Right lobe of liver (tissue), 6 donors: Measurements from ENCODE around the gene POLR3E. TPM values are rescaled to one million over a fixed set of nuclear protein-coding genes. Genes with fewer than 3 reads are reported as not detected.

Experiments
- ATAC-seq, 4 donors: fragments of 200-7000 bp; cut with Tn5 transposase; one replicate each; pipeline ENCODE4 v1.9.1; 2020; ENCODE audit warnings: mild to moderate bottlenecking in 4 of 4, moderate library complexity in 4 of 4
- DNase-seq, 3 donors: peaks; one replicate each; pipeline ENCODE4 v3.0.0-alpha.2; 2020
- H3K27ac ChIP-seq, 3 donors: fragments of 200-600 bp; one replicate each; pipeline ENCODE4 v1.8.0; 2022
- H3K27me3 ChIP-seq, 2 donors: fragments of 200-600 bp; one replicate each; pipeline ENCODE4 v1.8.0; 2022
- H3K36me3 ChIP-seq, 4 donors: fragments of 200-600 bp; sonication (generic) in 1 of 4; one replicate each; pipeline versions ENCODE4 v1.5.1 to v1.8.0; 2017 to 2022; ENCODE audit warnings: control low read depth in 1 of 4
- H3K4me1 ChIP-seq, 4 donors: fragments of 200-600 bp; sonication (generic) in 1 of 4; one replicate each; pipeline versions ENCODE4 v1.5.1 to v1.8.0; 2017 to 2022; ENCODE audit warnings: control low read depth in 1 of 4
- H3K4me3 ChIP-seq, 3 donors: fragments of 200-600 bp; one replicate each; pipeline ENCODE4 v1.8.0; 2022
- H3K9me3 ChIP-seq, 4 donors: fragments of 200-600 bp; sonication (generic) in 1 of 4; one replicate each; pipeline versions ENCODE4 v1.5.1 to v1.8.0; 2017 to 2022; ENCODE audit warnings: control low read depth in 1 of 4
- POLR2A ChIP-seq: fragments of 450-650 bp; IDR thresholded peaks from one replicate; pipeline ENCODE4 v1.6.1; 2017; ENCODE audit warnings: antibody characterized with exemption, mild to moderate bottlenecking
- WGBS: methylation state at CpG from one replicate; pipeline ENCODE4 v1.1.6; 2018; ENCODE audit warnings: low coverage, low lambda C conversion rate; ENCODE audit not compliant: insufficient coverage; ENCODE audit errors: missing lambda C conversion rate; 5-methylcytosine and 5-hydroxymethylcytosine counted together
- intact Hi-C, 2 donors: fragments of 100-400 bp; cut with DNase I; formaldehyde crosslinking; loops; one replicate each; pipeline versions ENCODE4 v1.11.2 to v1.14.1; 2022
- total RNA-seq, 6 experiments: library from RNA; depleted of rRNA in 2 of 6; stranded (reverse); fragments of >200 nt in 2 of 6; fragmentation: NEBNext Ultra II Directional in 3 of 6; extraction: Animal tissue kit (Norgen Biotek cat#: 25700) in 3 of 6; gene quantifications; one replicate each; pipeline versions ENCODE4 v1.1.0 to v1.2.4, GENCODE V29; 2016 to 2023
- TF ChIP-seq, protein P1 (sequence below), 4 donors: fragments of 200-600 bp in 3 of 4; fragments of 450-650 bp in 1 of 4; IDR thresholded peaks; one replicate each; pipeline versions ENCODE4 v1.5.1 to v1.8.0; 2016 to 2022; ENCODE audit warnings: antibody characterized with exemption in 4 of 4, mild to moderate bottlenecking in 2 of 4
- donor health status: DM: no; HTN: yes; CAD: no.
- donor health status: DM: no; HTN: no; CAD: no.
- donor health status: DM: no; HTN: no; CAD: no.
- donor health status: DM: no; HTN: yes; CAD: no.
- donor health status: DM: no; HTN: yes; CAD: no.

Gene POLR3E
- total RNA-seq, 6 experiments from 2014 or later: 15.8 to 35.7 (median 26.9) TPM

DNA sequence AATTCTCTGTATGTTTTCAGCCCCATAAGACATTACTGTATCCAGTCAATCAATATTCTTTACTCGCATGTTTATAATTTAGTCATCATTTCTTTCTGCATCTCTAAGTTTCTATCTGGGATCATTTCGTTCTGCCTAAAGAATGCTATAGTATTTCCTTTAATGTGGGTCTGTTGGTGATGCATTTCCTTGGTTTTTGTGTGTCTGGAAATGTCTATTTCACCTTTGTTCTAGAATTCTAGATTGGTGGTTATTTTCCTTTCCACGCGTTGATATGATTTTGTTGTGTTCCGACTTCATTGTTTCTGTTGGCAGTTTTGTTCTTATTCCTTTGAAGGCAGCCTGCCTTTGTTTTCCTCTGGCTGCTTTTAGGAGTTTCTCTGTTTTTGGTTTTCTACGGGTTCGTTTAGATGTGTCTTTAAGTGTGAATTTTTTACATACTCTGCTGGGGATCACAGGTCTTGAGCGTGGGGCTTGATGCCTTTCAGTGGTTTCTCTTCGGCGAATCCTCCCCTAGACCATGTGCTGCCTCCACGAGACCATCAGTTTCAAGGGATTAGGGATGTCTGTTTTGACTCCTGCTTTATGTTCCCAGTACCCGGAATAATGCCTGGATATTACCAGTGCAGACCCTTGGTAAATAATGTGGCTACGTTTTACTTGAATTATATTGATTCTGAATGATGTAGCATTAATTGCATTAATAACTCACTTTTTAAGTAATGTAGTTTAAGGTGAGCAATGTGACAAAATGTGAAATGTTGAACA lies 23.5 kb downstream of the POLR3E start:
- Histone ChIP-seq H3K4me1 (no peaks in the 10 kb centered on the region), H3K4me3 (no peak overlapping the region), H3K9me3 (no peaks in the 10 kb centered on the region), H3K36me3 (peaks cover 0 to 60% (median 12%) of the 10 kb centered on the region in 4 donors), H3K27ac (no peak overlapping the region), H3K27me3 (no peaks in the 10 kb centered on the region)
- intact Hi-C loops: no loop called here
- no peak for TF ChIP-seq POLR2A
- TF ChIP-seq, protein P1, sequence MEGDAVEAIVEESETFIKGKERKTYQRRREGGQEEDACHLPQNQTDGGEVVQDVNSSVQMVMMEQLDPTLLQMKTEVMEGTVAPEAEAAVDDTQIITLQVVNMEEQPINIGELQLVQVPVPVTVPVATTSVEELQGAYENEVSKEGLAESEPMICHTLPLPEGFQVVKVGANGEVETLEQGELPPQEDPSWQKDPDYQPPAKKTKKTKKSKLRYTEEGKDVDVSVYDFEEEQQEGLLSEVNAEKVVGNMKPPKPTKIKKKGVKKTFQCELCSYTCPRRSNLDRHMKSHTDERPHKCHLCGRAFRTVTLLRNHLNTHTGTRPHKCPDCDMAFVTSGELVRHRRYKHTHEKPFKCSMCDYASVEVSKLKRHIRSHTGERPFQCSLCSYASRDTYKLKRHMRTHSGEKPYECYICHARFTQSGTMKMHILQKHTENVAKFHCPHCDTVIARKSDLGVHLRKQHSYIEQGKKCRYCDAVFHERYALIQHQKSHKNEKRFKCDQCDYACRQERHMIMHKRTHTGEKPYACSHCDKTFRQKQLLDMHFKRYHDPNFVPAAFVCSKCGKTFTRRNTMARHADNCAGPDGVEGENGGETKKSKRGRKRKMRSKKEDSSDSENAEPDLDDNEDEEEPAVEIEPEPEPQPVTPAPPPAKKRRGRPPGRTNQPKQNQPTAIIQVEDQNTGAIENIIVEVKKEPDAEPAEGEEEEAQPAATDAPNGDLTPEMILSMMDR (IDR thresholded peaks at IDR 0.05): no peak
- ATAC-seq: no peak
- 68% methylated on average over 12 of the region's 13 CpGs for WGBS
- peak in 1 of 3 donors; percentile 2 for DNase-seq

DNA sequence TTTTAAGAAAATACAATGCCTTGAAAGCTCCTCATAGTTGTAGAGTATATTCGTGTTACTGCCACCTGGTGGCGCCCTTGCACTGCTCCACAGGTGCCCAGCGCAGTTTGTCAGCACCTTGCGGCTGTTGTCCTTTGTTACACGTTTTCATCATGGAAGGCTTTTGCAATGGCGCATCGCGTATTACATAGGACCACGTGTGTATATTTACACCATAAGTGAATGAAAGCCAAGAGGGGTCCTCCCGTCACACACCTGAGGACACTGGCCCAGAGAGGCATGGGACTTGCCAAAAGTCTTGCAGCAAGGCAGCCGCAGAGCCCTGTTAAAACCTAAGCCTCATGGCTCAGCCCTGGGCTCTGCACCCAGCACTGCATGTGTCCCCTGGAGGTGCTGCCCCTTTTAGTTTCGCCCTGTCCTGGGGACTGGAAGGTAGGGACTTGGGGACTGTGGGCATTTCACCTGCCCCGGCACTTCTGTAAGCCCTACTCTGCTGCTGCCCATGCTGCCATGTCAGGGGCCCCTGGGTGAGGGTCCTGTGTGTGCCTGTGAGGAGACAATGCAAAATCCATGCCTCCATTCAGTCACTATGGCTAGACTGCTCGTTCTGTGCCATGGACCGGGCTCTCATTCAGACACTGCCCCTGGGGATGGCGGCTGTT lies 24.3 kb downstream of the POLR3E start:
- intact Hi-C loops: no loop called here
- 19% methylated on average over 11 of the region's 16 CpGs for WGBS
- H3K27ac ChIP-seq: no peak overlapping the region
- H3K27me3 ChIP-seq: no peaks in the 10 kb centered on the region
- H3K4me1 ChIP-seq: no peaks in the 10 kb centered on the region
- H3K9me3 ChIP-seq: no peaks in the 10 kb centered on the region
- H3K36me3 ChIP-seq: peaks cover 0 to 57% (median 17%) of the 10 kb centered on the region in 4 donors
- no peak overlapping the region for H3K4me3 ChIP-seq
- ATAC-seq (peak; percentile 67 to 86 (median 78)), DNase-seq (peak in 2 of 3 donors; percentile 61 to 72)
- TF ChIP-seq POLR2A: no peak
- TF ChIP-seq, protein P1 (IDR thresholded peaks at IDR 0.05): peak; percentile 90 to 93 (median 90)

DNA sequence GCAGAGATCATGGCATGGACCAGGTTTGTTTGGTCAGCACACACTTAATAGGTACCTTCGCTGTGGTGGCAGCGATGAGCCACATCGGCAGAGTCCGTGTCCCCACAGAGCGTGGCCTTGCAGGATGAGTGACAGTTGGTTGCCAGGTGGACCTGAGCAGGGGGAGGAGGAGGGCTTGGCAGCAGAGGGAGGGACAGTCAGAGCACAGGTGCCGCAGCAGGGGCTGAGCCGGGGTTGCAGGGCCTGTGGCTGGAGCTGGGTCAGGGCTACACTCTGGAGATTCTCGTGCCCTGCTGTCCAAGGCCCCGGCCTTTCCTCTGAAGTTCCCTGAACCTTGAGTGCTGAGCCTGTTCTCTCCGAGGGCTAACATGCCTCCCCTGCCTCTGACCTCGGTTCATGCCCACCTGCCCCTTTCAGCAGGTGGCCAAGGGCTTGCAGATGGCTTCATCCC lies 24.8 kb downstream of the POLR3E start:
- Histone ChIP-seq H3K4me3 (no peak overlapping the region), H3K4me1 (no peaks in the 10 kb centered on the region), H3K9me3 (no peaks in the 10 kb centered on the region), H3K27me3 (no peaks in the 10 kb centered on the region), H3K27ac (no peak overlapping the region), H3K36me3 (peaks cover 0 to 51% (median 20%) of the 10 kb centered on the region in 4 donors)
- WGBS: 86% methylated on average over 4 of the region's 11 CpGs
- TF ChIP-seq, protein P1 (IDR thresholded peaks at IDR 0.05): no peak
- TF ChIP-seq POLR2A: no peak
- intact Hi-C loops: no loop called here
- DNase-seq (peak in 1 of 3 donors; percentile 8), ATAC-seq (no peak)

DNA sequence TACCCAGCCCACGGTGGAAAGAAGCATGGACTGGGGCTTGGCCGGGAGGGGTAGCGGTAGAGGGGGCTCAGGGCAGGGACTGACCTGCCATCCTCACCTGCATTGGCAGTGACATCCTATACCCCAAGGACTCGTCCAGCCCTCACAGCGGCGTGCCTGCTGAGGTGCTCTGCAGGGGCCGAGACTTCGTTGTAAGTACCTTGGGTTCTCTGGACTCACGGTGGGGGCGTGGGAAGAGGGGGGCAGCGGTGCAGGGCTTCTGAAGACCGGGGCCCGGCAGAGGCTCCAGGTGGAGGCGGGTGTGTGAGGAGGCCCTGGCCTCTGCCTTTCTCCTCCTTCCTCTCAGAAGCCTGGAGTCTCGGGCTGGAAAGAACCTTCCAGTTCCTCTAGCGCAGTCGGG lies 25.5 kb downstream of the POLR3E start:
- no peaks in the 10 kb centered on the region for H3K27me3 ChIP-seq
- ATAC-seq: no peak
- 86% methylated on average over 8 of the region's 17 CpGs for WGBS
- H3K4me1 ChIP-seq: no peaks in the 10 kb centered on the region
- TF ChIP-seq POLR2A: no peak
- TF ChIP-seq, protein P1 (IDR thresholded peaks at IDR 0.05): no peak
- no peak overlapping the region for H3K4me3 ChIP-seq
- H3K9me3 ChIP-seq: no peaks in the 10 kb centered on the region
- peak in 1 of 3 donors; percentile 10 for DNase-seq
- intact Hi-C loops: no loop called here
- H3K27ac ChIP-seq: no peak overlapping the region
- peaks cover 0 to 50% (median 21%) of the 10 kb centered on the region in 4 donors for H3K36me3 ChIP-seq
